ENCODE results near the gene STK16.
"Not testable (repeated sequence)": the region's sequence is repeated elsewhere in the genome, so short reads cannot be mapped to it uniquely, and the experiment has no call there.

Gene STK16, protein sequence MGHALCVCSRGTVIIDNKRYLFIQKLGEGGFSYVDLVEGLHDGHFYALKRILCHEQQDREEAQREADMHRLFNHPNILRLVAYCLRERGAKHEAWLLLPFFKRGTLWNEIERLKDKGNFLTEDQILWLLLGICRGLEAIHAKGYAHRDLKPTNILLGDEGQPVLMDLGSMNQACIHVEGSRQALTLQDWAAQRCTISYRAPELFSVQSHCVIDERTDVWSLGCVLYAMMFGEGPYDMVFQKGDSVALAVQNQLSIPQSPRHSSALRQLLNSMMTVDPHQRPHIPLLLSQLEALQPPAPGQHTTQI

DNA sequence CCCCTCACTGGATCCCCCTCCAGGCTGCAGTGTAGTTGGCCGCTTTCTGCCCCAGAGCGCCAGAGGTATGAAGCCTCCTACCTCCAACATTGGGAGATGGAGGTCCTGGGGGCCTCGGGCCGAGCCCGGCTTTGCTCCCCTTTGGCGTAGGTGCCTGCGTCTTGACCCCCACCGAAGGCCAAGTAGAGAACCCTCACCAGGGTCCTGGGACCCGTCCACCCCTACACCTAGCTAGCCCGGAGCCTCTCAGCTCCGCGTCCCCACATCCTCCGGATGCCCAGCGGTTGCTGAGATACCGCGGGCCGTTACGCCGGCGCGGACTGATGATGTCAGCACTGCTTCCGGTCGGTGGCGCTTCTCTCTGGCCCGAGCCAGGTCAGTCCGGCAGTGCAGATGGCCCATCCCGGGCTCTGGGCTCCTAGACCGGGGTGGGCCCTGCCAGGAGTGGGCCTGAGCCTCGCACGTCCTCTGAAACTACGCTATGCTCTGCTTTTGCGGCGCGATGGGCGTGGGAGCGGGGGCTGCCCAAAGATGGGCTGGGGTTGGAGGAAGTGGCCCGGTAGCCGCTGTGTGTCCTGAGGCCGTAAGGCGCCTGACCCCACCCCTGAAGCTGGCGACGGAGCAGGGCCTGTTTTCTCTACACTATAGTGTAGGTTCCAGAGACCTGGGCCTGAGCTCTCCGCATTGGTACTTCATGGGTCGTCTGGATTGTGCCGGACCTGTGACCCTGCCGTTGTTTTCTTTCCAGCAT is at the start of gene STK16, which contains the start of gene GLB1L:
TSS of gene STK16 (plus strand) at position 332 of the 751 bp plus-strand sequence. CDS start 521 bp downstream, outside the sequence.
TSS of gene GLB1L (minus strand) at position 297 of the 751 bp plus-strand sequence. CDS start 1,871 bp downstream, outside the sequence.
- peak; percentile 89 for DNase-seq

DNA sequence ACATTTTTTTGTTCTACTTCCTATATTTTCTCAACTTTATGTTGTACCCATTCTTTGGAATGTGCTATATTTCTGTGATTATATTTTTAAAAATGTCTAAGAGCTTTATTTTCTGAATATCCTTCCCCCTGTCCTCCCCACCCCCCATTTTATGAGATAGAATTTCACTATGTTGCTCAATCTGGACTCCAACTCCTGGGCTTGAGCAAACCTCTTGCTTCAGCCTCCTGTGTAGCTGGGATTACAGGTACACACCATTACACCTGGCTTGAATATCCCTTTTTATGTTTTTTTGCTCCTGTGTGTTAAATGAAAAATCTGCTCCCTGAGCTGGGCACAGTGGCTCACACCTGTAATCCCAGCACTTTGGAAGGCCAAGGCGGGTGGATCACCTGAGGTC is 47.9 kb upstream of the STK16 start:
- DNase-seq: no peak

DNA sequence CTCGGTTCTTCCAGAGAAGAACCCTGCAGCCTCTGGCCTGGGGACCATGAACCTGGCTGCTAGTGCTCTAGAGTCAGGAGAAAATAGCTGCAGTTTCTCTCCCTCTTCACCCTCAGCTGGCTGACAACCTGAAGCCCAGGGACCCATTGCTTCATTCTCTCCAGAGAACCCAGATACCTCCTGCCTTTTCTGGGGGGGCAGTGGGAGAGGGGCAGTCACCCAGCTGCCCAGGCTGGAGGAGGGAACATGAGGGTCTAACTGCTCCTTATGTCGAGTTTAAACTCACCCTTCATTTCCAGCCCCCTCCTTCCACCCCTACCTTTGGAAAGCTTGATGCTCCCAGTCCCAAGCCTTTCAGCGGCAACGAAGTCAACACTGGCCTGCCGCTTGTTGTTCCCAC is 46.3 kb upstream of the STK16 start:
- no peak for DNase-seq

DNA sequence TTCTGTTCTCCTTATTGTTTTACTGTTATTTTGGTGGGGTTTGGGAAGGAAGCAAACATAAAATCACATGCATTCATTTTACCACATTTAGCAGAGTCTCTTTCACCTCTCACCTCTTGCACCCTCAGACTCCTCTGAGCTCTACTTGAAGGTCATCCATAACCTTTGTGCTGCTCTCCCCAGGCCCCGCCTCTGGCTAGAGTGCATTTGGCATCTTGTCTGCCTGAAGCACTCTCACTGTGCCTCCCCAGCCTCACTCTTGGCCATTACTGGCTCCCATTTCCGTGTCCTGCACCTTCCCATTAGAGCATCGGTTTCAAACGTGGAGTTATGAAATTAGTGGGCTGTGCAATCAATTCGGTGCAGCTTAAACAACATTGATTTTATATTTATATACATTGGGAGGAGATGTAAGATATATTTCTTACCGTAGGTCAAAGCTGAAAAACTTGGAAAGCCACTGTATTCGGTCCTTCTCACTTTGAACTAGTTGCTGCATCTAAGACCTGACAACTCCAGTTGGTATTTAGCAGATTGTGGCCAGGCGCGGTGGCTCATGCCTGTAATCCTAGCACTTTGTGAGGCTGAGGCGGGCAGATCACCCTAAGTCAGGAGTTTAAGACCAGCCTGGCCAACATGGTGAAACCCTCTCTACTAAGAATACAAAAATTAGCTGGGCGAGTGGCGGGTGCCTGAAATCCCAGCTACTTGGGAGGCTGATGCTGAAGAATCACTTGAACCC is 45.6 kb upstream of the STK16 start:
- no peak for DNase-seq

- not testable (repeated sequence) for DNase-seq
Observed at GRCh38 chr2:219200502-219201326, 44.6 kb upstream of the STK16 start.

- not testable (repeated sequence) for DNase-seq
Observed at GRCh38 chr2:219201331-219201730, 43.9 kb upstream of the STK16 start.

DNA sequence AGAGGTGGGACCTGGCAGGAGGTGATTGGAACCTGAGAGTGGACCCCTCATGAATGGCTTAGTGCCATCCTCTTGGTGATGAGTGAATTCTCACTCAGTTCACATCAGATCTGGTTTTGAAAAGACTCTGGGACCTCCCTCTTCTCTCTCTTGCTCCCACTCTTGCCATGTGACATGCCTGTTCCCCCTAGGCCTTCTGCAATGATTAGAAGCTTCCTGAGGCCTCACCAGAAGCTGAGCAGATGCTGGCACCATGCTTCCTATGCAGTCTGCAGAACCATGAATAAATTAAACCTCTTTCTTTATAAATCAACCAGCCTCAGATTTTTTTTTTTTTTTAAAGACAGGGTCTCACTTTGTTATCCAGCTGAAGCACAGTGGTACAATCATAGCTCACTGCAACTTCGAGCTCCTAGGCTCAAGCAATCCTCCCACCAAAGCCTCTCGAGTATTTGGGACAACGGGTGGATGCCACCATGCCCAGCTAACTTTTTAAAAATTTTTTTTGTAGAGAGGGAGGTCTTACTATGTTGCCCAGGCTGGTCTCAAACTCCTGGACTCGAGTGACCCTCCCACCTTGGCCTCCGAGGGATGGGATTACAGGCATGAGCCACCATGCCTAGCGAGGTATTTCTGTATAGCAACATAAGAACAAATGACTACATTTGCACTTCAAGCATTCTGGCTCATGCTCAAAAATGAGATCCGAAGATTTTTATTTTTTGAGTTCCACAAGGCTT is 40.7 kb upstream of the STK16 start:
- DNase-seq: no peak

- no peak for DNase-seq
Observed at GRCh38 chr2:219205165-219205538, 40.1 kb upstream of the STK16 start.

- no peak for DNase-seq
Observed at GRCh38 chr2:219205981-219206327, 39.3 kb upstream of the STK16 start.

DNA sequence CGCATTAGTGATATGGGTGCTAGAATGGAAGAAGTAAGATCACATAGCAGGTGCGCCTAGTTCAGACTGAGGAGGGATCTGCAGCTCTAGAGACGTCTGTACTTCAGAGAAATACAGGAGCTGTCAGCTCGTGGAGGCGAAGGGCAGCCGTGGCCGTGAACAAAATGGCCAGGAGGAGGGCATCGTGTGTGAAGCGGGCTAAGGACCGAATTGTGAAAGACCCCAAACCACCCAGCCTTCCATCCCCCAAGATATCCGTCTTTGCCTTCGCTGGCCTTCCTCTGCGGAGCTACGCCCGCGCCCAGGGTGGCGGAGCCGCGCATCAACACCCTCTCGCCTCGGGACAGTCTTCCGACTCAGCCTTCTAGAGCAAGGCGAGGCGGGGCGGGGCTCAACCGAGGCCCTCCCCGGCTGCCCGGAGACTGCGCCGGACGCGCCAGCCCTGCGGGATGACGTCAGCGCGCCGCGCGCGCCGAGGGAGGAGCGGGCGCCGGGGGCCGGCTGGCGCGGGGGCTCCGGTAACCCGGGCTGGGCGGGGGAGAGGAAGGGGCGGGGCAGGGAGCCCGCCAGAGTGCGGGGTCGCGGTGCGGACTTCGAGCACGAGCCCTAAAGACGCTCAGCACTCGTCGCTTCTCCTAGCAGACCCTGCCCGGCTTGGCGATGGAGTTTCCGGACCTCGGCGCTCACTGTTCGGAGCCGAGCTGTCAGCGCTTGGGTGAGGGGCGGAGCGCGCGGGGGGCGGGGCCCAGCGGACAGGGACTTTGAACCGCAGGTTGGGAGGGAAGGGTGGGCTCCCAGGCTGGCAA is 38.7 kb upstream of the STK16 start, which contains the start of gene ZFAND2B:
TSS of gene ZFAND2B (plus strand) at position 455 of the 806 bp plus-strand sequence. CDS start at position 661, 206 bp downstream.
- DNase-seq: peak; percentile 94

- no peak for DNase-seq
Observed at GRCh38 chr2:219207134-219207883, 38.0 kb upstream of the STK16 start.

GRCh38 chr2:219207884-219208740 is 37.2 kb upstream of the STK16 start:
- DNase-seq: no peak

DNA sequence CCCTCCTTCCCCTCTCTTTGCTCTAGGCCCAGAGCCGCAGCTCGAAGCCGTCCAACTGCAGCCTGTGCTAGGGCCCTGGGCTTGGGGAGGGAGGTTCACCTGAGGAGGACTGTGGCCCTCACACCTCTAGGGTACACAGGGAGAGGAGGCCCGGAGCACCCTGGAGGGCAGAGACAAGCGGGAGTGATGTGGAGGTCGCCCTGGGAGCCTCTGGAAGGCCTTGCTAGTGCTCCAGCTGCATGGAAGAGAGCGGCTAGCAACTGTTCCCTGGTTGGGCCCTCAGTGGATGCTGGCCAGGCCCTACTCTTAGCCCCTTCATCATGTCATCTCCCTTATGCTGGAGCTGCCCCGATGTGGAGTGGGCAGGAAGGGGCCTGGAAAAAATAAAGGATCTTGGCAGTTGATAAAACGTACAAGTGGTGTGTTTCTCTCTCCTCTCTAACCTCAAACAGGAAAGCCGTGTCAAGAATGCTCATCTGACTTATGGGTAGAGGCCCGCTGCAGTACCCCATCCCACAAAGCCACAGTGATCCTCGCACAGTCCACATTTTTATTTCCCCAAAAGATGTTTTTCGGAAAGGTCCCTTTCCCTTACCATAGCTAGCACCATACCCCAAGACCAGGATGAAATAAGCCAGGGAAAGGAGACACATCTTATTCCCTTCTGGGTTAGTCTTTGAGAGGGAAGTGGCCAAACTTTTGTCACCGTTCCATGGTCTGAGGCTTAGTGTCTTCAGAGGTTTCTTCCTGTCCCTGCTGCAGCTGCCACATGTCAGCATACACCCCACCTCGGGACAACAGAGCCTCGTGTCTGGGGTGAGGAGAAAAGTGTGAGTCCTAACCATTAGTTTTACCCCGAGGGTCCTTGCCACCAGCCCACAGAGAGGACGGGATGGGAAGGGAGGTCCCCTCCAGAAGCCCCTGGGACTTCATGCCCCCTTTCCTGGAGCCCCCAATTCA is 35.8 kb upstream of the STK16 start:
- DNase-seq: no peak

GRCh38 chr2:219210196-219210885 is 34.9 kb upstream of the STK16 start:
- no peak for DNase-seq

- DNase-seq: no peak
Observed at GRCh38 chr2:219210886-219211362, 34.4 kb upstream of the STK16 start.

- no peak for DNase-seq
Observed at GRCh38 chr2:219213026-219213415, 32.3 kb upstream of the STK16 start.

- DNase-seq: no peak
Observed at GRCh38 chr2:219213486-219214071, 31.7 kb upstream of the STK16 start.

All from stimulated activated CD4-positive, alpha-beta T cell treated with anti-CD3 and anti-CD28 coated beads, Interleukin-4, amount 100 ng/mL, for 24 hours (primary cell).